Vagina (tissue), 2 donors: Measurements from ENCODE around the gene CLDN19.

Experiments used
- CTCF ChIP-seq, 3 experiments: fragments of 450-650 bp in 2 of 3; fragments of 200-600 bp in 1 of 3; sonication (generic) in 1 of 3; IDR thresholded peaks; one replicate each; pipeline ENCODE4 v1.5.1; 2017 to 2019; ENCODE audit warnings: antibody characterized with exemption in 3 of 3, mild to moderate bottlenecking in 2 of 3, moderate library complexity in 2 of 3
- POLR2A ChIP-seq, 2 donors: fragments of 450-650 bp; IDR thresholded peaks; one replicate each; pipeline ENCODE4 v1.6.1; 2017; ENCODE audit warnings: antibody characterized with exemption in 2 of 2, mild to moderate bottlenecking in 2 of 2, moderate library complexity in 2 of 2

DNA sequence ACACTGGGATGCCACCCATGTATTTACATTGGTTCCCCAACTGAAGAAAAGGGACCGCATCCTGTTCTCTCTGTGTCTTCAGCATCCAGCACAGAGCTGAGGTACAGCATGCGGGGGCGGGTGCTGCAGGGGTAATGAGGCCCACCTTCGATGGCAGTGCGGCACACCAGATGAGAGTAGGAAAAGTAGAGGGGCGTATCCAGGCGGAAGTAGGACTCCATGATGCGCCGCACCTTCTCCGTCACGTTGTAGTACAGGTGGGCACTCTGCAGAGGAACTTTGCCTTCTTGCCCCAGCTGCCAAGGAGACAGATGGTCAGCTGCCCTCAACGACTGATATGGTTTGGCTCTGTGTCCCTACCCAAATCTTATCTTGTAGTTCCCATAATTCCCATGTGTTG lies 10.0 kb upstream of the CLDN19 start:
- TF ChIP-seq POLR2A (IDR thresholded peaks at IDR 0.05) (no peak), CTCF (IDR thresholded peaks at IDR 0.05) (no peak)
